IPS-18a (cell line): Measurements from ENCODE around the gene QPCTL.
A peak's percentile ranks its signal among the peaks of the same experiment; 100 is the strongest.

ENCODE experiments used
- H3K27ac ChIP-seq: one replicate; pipeline ENCODE4 v1.5.1; 2013; ENCODE audit warnings: low read length
- H3K27me3 ChIP-seq: one replicate; pipeline ENCODE4 v1.6.1; 2013; ENCODE audit warnings: mild to moderate bottlenecking, low read length; ENCODE audit not compliant: control insufficient read depth, insufficient read depth
- H3K36me3 ChIP-seq: one replicate; pipeline ENCODE4 v1.6.1; 2013; ENCODE audit warnings: low read depth, low read length; ENCODE audit not compliant: control insufficient read depth
- H3K4me1 ChIP-seq: one replicate; pipeline ENCODE4 v1.6.1; 2013; ENCODE audit warnings: low read depth, low read length; ENCODE audit not compliant: control insufficient read depth
- H3K4me3 ChIP-seq: one replicate; pipeline ENCODE4 v1.5.1; 2013; ENCODE audit warnings: low read length
- H3K9ac ChIP-seq: one replicate; pipeline ENCODE4 v1.6.1; 2013; ENCODE audit warnings: mild to moderate bottlenecking, low read length, moderate library complexity
- H3K9me3 ChIP-seq: one replicate; pipeline ENCODE4 v1.6.1; 2013; ENCODE audit warnings: low read depth, low read length; ENCODE audit not compliant: control insufficient read depth

Gene QPCTL

GRCh38 chr19:45659096-45659729 lies 33.3 kb upstream of the QPCTL start:
- no peak overlapping the region for H3K27ac ChIP-seq
- H3K27me3 ChIP-seq = no peaks in the 10 kb centered on the region
- no peak overlapping the region for H3K9ac ChIP-seq
- no peaks in the 10 kb centered on the region for H3K4me1 ChIP-seq
- no peaks in the 10 kb centered on the region for H3K36me3 ChIP-seq
- H3K4me3 ChIP-seq = no peak overlapping the region
- H3K9me3 ChIP-seq = no peaks in the 10 kb centered on the region

DNA sequence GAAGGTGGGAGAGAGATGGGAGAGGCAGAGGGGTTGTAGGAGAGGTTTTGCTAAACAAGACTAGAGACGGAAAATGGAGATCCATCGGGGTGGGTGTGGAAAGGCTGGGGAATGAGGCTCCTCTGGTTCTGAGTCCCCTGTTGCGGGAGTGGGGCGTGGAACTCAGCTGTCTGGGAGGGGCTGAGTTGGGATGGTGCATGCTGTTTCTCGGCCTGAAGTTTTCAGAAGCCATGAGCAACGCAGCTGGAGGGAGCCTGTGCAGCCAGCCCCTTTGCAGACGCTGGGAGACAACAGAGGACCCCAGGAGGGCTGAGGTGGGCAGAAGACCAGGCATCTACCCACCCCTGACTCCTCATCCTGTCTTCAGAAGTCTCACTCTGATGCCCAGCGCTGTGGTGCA lies 31.8 kb upstream of the QPCTL start:
- H3K27ac ChIP-seq = no peak overlapping the region
- no peaks in the 10 kb centered on the region for H3K36me3 ChIP-seq
- no peaks in the 10 kb centered on the region for H3K9me3 ChIP-seq
- no peaks in the 10 kb centered on the region for H3K4me1 ChIP-seq
- no peak overlapping the region for H3K4me3 ChIP-seq
- H3K27me3 ChIP-seq = no peaks in the 10 kb centered on the region
- H3K9ac ChIP-seq = no peak overlapping the region

- H3K9ac ChIP-seq = no peak overlapping the region
- H3K9me3 ChIP-seq = no peaks in the 10 kb centered on the region
- peaks cover 17% of the 10 kb centered on the region for H3K27me3 ChIP-seq
- H3K4me1 ChIP-seq = peaks cover 4% of the 10 kb centered on the region
- no peaks in the 10 kb centered on the region for H3K36me3 ChIP-seq
- H3K27ac ChIP-seq = no peak overlapping the region
- H3K4me3 ChIP-seq = no peak overlapping the region
Measured at GRCh38 chr19:45663800-45664199, 28.7 kb upstream of the QPCTL start.

DNA sequence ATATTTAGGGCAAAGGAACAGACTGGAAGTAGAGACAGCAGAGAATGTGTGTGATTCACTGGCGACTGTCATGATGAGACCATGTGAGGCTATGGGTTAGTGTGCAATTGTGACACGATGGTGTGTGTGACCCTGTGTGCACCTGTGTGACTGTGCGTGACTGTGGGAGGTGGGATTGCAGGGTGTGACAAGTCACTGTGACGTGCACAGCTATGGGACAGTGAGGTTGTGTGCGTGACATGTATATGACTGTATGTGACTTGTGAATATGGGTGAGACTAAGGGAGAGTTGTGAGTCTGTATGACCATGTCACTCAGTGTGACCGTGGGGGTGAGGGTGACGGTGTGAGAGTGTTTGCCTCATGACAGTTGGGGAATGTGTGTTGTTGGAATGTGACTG lies 27.9 kb upstream of the QPCTL start:
- peaks cover 7% of the 10 kb centered on the region for H3K4me1 ChIP-seq
- no peaks in the 10 kb centered on the region for H3K36me3 ChIP-seq
- no peak overlapping the region for H3K4me3 ChIP-seq
- no peaks in the 10 kb centered on the region for H3K9me3 ChIP-seq
- no peak overlapping the region for H3K9ac ChIP-seq
- H3K27me3 ChIP-seq = peaks cover 25% of the 10 kb centered on the region
- no peak overlapping the region for H3K27ac ChIP-seq

- H3K4me3 ChIP-seq = peak within 1 kb of the TSS; percentile 42
- no peaks in the 10 kb centered on the region for H3K36me3 ChIP-seq
- H3K27me3 ChIP-seq = peaks cover 53% of the 10 kb centered on the region
- H3K27ac ChIP-seq = no peak within 1 kb of the TSS
- peaks cover 7% of the 10 kb centered on the region for H3K4me1 ChIP-seq
- no peak within 1 kb of the TSS for H3K9ac ChIP-seq
- H3K9me3 ChIP-seq = no peaks in the 10 kb centered on the region
Measured at GRCh38 chr19:45667620-45668341, 24.7 kb upstream of the QPCTL start, which contains the start of gene GIPR. Gene GIPR (plus strand): TSS chr19:45668221. CDS start chr19:45669521, 1,300 bp downstream.

DNA sequence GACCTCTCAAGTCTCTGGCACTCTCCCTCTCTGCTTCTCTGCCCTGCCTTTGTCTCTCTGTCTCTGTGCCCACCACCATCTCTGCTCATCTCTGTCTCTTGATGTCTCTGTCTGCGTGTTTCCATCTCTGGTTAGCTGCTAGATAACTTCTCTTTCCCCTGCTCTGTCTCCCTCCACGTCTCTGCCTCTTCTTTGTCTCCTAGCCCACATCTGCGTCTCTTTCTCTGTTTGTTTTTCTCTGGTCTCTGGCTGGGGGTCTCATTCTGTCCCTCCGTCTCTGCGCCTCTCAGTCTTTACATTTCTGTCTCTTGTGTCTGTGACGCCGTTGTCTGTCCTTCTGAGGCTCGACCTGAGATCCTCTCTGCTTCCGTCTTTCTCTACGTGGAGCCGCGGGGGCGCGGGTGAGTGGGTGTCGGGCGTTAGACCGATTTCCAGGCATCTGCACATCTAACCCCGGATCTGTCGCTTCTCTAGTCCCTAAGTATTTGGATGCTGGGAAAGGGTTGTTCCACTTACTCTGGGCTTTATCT lies 24.1 kb upstream of the QPCTL start:
- H3K27ac ChIP-seq = no peak overlapping the region
- H3K9ac ChIP-seq = no peak overlapping the region
- no peaks in the 10 kb centered on the region for H3K36me3 ChIP-seq
- peaks cover 53% of the 10 kb centered on the region for H3K27me3 ChIP-seq
- peaks cover 7% of the 10 kb centered on the region for H3K4me1 ChIP-seq
- peak overlapping the region; percentile 42 for H3K4me3 ChIP-seq
- no peaks in the 10 kb centered on the region for H3K9me3 ChIP-seq

DNA sequence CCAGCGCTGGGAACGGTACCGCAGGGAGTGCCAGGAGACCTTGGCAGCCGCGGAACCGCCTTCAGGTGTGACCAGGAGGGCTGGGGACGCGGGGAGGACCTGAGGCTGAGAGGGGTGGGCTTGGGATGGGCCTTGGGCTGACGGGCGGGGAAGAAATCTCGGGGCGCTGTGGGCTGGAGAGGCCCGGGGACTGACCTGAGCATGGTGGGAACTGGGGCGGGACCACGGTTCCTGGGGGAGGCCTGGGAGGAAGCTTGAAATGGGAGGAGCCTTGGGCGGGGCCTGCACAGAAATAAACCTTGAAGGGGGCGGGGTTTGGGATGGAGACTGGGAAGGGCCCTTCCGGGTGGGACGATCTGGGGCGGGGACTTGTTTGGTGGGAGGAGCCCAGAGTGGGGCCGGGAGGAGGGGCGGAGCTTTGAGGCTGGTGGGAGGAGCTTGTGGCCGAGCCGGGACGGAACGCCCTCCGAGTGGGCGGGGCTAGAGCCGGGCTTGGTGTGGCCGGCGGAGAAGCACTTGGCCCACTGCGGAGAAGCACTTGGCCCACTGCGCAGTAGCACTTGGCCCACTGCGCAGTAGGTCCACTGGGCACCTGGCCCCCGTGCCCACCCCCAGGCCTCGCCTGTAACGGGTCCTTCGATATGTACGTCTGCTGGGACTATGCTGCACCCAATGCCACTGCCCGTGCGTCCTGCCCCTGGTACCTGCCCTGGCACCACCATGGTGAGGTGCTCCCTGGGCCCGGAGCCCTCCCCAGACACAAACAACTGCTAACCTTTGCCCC lies 21.6 kb upstream of the QPCTL start:
- Histone ChIP-seq H3K4me3 (peak overlapping the region; percentile 61), H3K9ac (no peak overlapping the region), H3K27me3 (peaks cover 55% of the 10 kb centered on the region), H3K36me3 (no peaks in the 10 kb centered on the region), H3K27ac (no peak overlapping the region), H3K9me3 (no peaks in the 10 kb centered on the region), H3K4me1 (peaks cover 7% of the 10 kb centered on the region)

GRCh38 chr19:45674946-45675345 lies 17.5 kb upstream of the QPCTL start:
- Histone ChIP-seq H3K9me3 (no peaks in the 10 kb centered on the region), H3K27ac (no peak overlapping the region), H3K27me3 (peaks cover 56% of the 10 kb centered on the region), H3K36me3 (no peaks in the 10 kb centered on the region), H3K4me3 (no peak overlapping the region), H3K4me1 (peaks cover 7% of the 10 kb centered on the region), H3K9ac (no peak overlapping the region)

DNA sequence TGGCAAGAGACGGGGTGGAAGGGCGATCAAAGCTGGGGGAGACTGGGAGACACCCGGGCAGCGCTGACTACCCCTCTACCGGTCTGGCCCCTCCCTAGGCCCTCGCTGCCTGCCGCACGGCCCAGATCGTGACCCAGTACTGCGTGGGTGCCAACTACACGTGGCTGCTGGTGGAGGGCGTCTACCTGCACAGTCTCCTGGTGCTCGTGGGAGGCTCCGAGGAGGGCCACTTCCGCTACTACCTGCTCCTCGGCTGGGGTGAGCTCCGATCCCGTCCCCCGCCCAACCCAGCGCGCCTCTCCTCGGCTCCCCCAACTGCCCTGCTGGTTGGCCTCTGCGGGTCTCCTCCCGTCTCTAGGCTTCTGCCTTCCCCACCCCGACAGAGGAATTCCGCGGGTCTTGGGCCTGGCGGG lies 15.6 kb upstream of the QPCTL start:
- H3K27ac ChIP-seq = no peak overlapping the region
- no peaks in the 10 kb centered on the region for H3K9me3 ChIP-seq
- no peak overlapping the region for H3K9ac ChIP-seq
- H3K27me3 ChIP-seq = peaks cover 38% of the 10 kb centered on the region
- peak overlapping the region; percentile 73 for H3K4me3 ChIP-seq
- peaks cover 7% of the 10 kb centered on the region for H3K4me1 ChIP-seq
- H3K36me3 ChIP-seq = no peaks in the 10 kb centered on the region

DNA sequence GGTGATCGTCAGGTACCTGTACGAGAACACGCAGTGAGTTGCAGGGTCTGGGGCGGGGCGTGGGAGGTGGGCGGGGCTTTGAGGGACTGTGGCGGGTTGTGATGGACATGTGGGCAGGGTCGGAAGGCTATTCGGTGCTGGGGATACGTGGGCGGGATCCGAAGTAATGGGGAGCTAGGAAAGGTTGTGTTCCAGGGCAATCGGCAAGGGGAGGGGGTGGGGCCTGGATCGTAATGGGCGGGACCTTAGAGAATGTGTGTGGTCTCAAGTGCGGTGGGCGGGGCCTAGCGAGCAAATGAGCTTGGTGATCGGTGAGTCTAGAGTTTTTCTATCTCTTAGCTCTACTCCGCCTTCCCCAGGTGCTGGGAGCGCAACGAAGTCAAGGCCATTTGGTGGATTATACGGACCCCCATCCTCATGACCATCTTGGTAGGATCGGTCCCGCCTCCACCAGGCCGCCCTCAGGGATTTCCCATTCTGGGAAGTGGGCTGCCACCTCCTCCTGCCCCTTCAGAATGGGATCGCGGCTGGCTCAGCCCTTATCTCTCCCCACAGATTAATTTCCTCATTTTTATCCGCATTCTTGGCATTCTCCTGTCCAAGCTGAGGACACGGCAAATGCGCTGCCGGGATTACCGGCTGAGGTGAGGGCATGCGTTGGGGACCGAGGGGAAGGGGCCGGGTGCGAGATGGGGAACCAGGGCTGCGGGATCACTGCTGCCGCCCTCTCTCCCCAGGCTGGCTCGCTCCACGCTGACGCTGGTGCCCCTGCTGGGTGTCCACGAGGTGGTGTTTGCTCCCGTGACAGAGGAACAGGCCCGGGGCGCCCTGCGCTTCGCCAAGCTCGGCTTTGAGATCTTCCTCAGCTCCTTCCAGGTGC lies 14.9 kb upstream of the QPCTL start:
- Histone ChIP-seq H3K9me3 (no peaks in the 10 kb centered on the region), H3K27ac (no peak overlapping the region), H3K9ac (no peak overlapping the region), H3K36me3 (no peaks in the 10 kb centered on the region), H3K27me3 (peaks cover 34% of the 10 kb centered on the region), H3K4me1 (peaks cover 7% of the 10 kb centered on the region), H3K4me3 (peak overlapping the region; percentile 73)
